Astrocyte (in vitro differentiated cells and primary cell): ENCODE measurements around the gene PRTG. TPM values are rescaled to one million over a fixed set of nuclear protein-coding genes. Genes with fewer than 3 reads are reported as not detected.

Experiments used
- DNase-seq: peaks from one replicate; pipeline ENCODE4 v3.0.0-alpha.2; 2010; ENCODE audit warnings: low read depth
- FAIRE-seq: peaks from 2 replicates; lab custom pipeline; 2011; peaks lifted over from hg19 to GRCh38; lab: Jason Lieb, UNC
- H2AFZ ChIP-seq: 2 replicates; pipeline ENCODE4 v1.6.0; 2012; ENCODE audit warnings: low read depth, low read length, inconsistent platforms
- H3K27ac ChIP-seq: 2 replicates; pipeline ENCODE4 v1.5.1; 2011; ENCODE audit warnings: low read depth, low read length, inconsistent platforms
- H3K27me3 ChIP-seq: 2 replicates; pipeline ENCODE4 v1.6.0; 2011; ENCODE audit warnings: low read length, inconsistent platforms; ENCODE audit not compliant: insufficient read depth
- H3K36me3 ChIP-seq: 2 replicates; pipeline ENCODE4 v1.5.1; 2011; ENCODE audit warnings: low read length, inconsistent platforms; ENCODE audit not compliant: insufficient read depth
- H3K4me1 ChIP-seq: 2 replicates; pipeline ENCODE4 v1.5.1; 2011; ENCODE audit warnings: low read length, inconsistent platforms; ENCODE audit not compliant: insufficient read depth
- H3K4me2 ChIP-seq: 2 replicates; pipeline ENCODE4 v1.6.0; 2012; ENCODE audit warnings: low read length, inconsistent platforms
- H3K4me3 ChIP-seq: 2 replicates; pipeline ENCODE4 v1.5.1; 2011; ENCODE audit warnings: low read depth, mild to moderate bottlenecking, low read length, inconsistent platforms; ENCODE audit not compliant: insufficient read depth
- H3K79me2 ChIP-seq: 2 replicates; pipeline ENCODE4 v1.6.0; 2012; ENCODE audit warnings: mild to moderate bottlenecking, low read length, inconsistent platforms; ENCODE audit not compliant: insufficient read depth
- H3K9ac ChIP-seq: 2 replicates; pipeline ENCODE4 v1.6.0; 2012; ENCODE audit warnings: mild to moderate bottlenecking, low read length, inconsistent platforms
- H3K9me3 ChIP-seq: 2 replicates; pipeline ENCODE4 v1.5.1; 2012; ENCODE audit warnings: low read depth, mild to moderate bottlenecking, low read length, inconsistent platforms; ENCODE audit not compliant: insufficient read depth
- H4K20me1 ChIP-seq: 2 replicates; pipeline ENCODE4 v1.6.0; 2012; ENCODE audit warnings: low read length, inconsistent platforms; ENCODE audit not compliant: insufficient read depth
- H3K27ac Mint-ChIP-seq: one replicate; pipeline ENCODE4 v1.8.0; 2021; ENCODE audit warnings: mild to moderate bottlenecking, mixed read lengths; ENCODE audit not compliant: unreplicated experiment
- H3K27me3 Mint-ChIP-seq: one replicate; pipeline ENCODE4 v1.8.0; 2021; ENCODE audit warnings: low read depth, mixed read lengths; ENCODE audit not compliant: unreplicated experiment
- H3K36me3 Mint-ChIP-seq: one replicate; pipeline ENCODE4 v1.8.0; 2021; ENCODE audit warnings: low read depth, mixed read lengths; ENCODE audit not compliant: unreplicated experiment
- H3K4me1 Mint-ChIP-seq: one replicate; pipeline ENCODE4 v1.8.0; 2021; ENCODE audit warnings: low read depth, mixed read lengths; ENCODE audit not compliant: unreplicated experiment
- H3K4me3 Mint-ChIP-seq: one replicate; pipeline ENCODE4 v1.8.0; 2021; ENCODE audit warnings: mild to moderate bottlenecking, moderate library complexity, mixed read lengths; ENCODE audit not compliant: unreplicated experiment
- H3K9me3 Mint-ChIP-seq: one replicate; pipeline ENCODE4 v1.8.0; 2021; ENCODE audit warnings: mild to moderate bottlenecking, mixed read lengths; ENCODE audit not compliant: unreplicated experiment
- EZH2 ChIP-seq: IDR thresholded peaks from 2 replicates; pipeline ENCODE4 v1.6.1; 2012; ENCODE audit warnings: mild to moderate bottlenecking, low read length, inconsistent platforms; ENCODE audit not compliant: insufficient read depth
- total RNA-seq: library from RNA; stranded (reverse); gene quantifications from 2 replicates; pipeline ENCODE4 v1.2.1, GENCODE V29; 2021
- TF ChIP-seq, protein P1 (sequence below): IDR thresholded peaks from 2 replicates; pipeline ENCODE4 v1.5.1; 2011; ENCODE audit warnings: low read depth, mild to moderate bottlenecking, inconsistent platforms, low read length, moderate library complexity; ENCODE audit not compliant: insufficient read depth

PRTG gene
- total RNA-seq, 1 donor from 2014 or later: 39.4 TPM

- Histone ChIP-seq H3K27ac (no peak overlapping the region), H3K4me2 (peak overlapping the region; percentile 21), H3K9me3 (no peaks in the 10 kb centered on the region), H2AFZ (peak overlapping the region; percentile 56), H3K79me2 (no peaks in the 10 kb centered on the region), H3K9ac (no peak overlapping the region), H3K36me3 (no peaks in the 10 kb centered on the region), H3K4me1 (no peaks in the 10 kb centered on the region), H3K27me3 (no peaks in the 10 kb centered on the region), H3K4me3 (no peak overlapping the region), H4K20me1 (no peaks in the 10 kb centered on the region)
- Mint-ChIP-seq H3K4me1 (peaks cover 22% of the 10 kb centered on the region), H3K27me3 (no peaks in the 10 kb centered on the region), H3K36me3 (no peaks in the 10 kb centered on the region), H3K9me3 (no peaks in the 10 kb centered on the region), H3K4me3 (no peak overlapping the region), H3K27ac (no peak overlapping the region)
- TF ChIP-seq, protein P1, sequence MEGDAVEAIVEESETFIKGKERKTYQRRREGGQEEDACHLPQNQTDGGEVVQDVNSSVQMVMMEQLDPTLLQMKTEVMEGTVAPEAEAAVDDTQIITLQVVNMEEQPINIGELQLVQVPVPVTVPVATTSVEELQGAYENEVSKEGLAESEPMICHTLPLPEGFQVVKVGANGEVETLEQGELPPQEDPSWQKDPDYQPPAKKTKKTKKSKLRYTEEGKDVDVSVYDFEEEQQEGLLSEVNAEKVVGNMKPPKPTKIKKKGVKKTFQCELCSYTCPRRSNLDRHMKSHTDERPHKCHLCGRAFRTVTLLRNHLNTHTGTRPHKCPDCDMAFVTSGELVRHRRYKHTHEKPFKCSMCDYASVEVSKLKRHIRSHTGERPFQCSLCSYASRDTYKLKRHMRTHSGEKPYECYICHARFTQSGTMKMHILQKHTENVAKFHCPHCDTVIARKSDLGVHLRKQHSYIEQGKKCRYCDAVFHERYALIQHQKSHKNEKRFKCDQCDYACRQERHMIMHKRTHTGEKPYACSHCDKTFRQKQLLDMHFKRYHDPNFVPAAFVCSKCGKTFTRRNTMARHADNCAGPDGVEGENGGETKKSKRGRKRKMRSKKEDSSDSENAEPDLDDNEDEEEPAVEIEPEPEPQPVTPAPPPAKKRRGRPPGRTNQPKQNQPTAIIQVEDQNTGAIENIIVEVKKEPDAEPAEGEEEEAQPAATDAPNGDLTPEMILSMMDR: no peak
- no peak for TF ChIP-seq EZH2
- DNase-seq: no peak
- no peak for FAIRE-seq
Measured at GRCh38 chr15:55652359-55652758, 90.6 kb downstream of the PRTG start.

DNA sequence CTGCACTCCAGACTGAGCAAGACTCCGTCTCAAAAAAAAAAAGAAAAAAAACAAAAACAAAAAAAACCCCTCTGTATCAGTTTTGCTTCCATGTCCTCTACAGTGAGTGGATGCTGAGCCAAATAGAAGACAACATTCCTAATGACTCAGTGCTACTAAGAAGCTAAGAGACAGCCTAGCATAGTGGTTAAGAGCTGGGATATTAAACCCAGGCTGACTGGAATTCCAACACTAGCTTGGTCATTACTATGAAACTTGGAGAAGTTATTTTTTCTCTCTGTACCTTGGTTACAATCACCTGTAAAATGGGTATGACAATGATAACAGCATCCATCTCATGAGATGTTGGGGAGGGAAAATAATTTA lies 93.9 kb downstream of the PRTG start:
- no peaks in the 10 kb centered on the region for H3K9me3 Mint-ChIP-seq
- no peaks in the 10 kb centered on the region for H3K79me2 ChIP-seq
- TF ChIP-seq, protein P1: no peak
- TF ChIP-seq EZH2: no peak
- H3K9me3 ChIP-seq: no peaks in the 10 kb centered on the region
- no peak overlapping the region for H2AFZ ChIP-seq
- H4K20me1 ChIP-seq: no peaks in the 10 kb centered on the region
- no peak overlapping the region for H3K4me3 ChIP-seq
- DNase-seq (peak; percentile 86), FAIRE-seq (no peak)
- no peak overlapping the region for H3K9ac ChIP-seq
- no peaks in the 10 kb centered on the region for H3K36me3 ChIP-seq
- H3K27me3 ChIP-seq: no peaks in the 10 kb centered on the region
- H3K27ac Mint-ChIP-seq: no peak overlapping the region
- peaks cover 22% of the 10 kb centered on the region for H3K4me1 Mint-ChIP-seq
- H3K36me3 Mint-ChIP-seq: no peaks in the 10 kb centered on the region
- H3K27ac ChIP-seq: no peak overlapping the region
- H3K27me3 Mint-ChIP-seq: no peaks in the 10 kb centered on the region
- H3K4me3 Mint-ChIP-seq: no peak overlapping the region
- H3K4me1 ChIP-seq: no peaks in the 10 kb centered on the region
- no peak overlapping the region for H3K4me2 ChIP-seq

DNA sequence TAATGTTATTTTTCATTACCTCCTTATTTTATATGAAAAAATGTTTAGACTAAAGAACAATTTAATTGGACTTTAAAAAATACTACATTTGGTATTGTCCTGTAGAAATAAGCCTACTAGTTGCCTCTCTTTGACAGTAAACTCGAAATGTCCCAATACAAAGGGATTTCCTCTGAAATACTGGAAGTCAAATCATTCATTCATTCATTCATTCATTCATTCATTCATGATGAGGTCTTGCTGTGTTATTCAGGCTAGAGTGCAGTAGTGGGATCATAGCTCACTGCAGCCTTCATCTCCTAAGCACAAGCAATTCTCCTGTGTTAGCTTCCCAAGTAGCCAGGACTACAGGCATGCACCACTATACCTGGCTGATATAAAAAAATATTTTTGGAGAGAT lies 104.2 kb downstream of the PRTG start:
- Mint-ChIP-seq H3K27me3 (no peaks in the 10 kb centered on the region), H3K4me1 (no peaks in the 10 kb centered on the region), H3K27ac (no peak overlapping the region), H3K4me3 (no peak overlapping the region), H3K9me3 (no peaks in the 10 kb centered on the region), H3K36me3 (no peaks in the 10 kb centered on the region)
- Histone ChIP-seq H2AFZ (no peak overlapping the region), H3K4me2 (no peak overlapping the region), H3K4me1 (no peaks in the 10 kb centered on the region), H3K9me3 (no peaks in the 10 kb centered on the region), H3K9ac (no peak overlapping the region), H4K20me1 (no peaks in the 10 kb centered on the region), H3K36me3 (no peaks in the 10 kb centered on the region), H3K27me3 (no peaks in the 10 kb centered on the region), H3K79me2 (no peaks in the 10 kb centered on the region), H3K4me3 (no peak overlapping the region), H3K27ac (no peak overlapping the region)
- FAIRE-seq: no peak
- DNase-seq: no peak
- TF ChIP-seq, protein P1: no peak
- no peak for TF ChIP-seq EZH2
